ENCODE results near the gene L3MBTL4. TPM values are rescaled to one million over a fixed set of nuclear protein-coding genes. Genes with fewer than 3 reads are reported as not detected.

Gene L3MBTL4
- total RNA-seq, 3 donors from 2014 or later = 7.8 to 23.0 (median 19.7) TPM

DNA sequence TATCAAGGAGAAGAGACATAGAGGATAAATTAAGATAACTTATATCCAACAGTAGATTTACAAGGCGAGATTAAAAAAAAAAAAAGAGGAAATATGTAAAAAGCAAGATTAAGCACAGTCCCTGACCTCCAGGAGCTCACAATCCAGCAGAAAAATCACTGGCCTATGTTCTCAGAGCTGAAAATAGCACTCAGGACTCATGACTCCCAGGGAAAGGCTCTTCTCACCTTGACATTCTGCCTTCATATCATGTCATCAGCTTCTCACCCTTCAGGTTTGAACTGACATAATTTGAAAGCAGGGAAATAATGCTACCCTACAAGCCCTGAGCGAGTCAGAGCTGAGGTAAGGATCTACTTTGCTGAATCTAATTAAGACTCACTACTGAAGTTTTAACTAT, 82.8 kb downstream of the L3MBTL4 start:
- TF ChIP-seq POLR2AphosphoS5 (IDR thresholded peaks at IDR 0.05) (no peak), POLR2A (IDR thresholded peaks at IDR 0.05) (no peak)
- TF ChIP-seq, protein P1, sequence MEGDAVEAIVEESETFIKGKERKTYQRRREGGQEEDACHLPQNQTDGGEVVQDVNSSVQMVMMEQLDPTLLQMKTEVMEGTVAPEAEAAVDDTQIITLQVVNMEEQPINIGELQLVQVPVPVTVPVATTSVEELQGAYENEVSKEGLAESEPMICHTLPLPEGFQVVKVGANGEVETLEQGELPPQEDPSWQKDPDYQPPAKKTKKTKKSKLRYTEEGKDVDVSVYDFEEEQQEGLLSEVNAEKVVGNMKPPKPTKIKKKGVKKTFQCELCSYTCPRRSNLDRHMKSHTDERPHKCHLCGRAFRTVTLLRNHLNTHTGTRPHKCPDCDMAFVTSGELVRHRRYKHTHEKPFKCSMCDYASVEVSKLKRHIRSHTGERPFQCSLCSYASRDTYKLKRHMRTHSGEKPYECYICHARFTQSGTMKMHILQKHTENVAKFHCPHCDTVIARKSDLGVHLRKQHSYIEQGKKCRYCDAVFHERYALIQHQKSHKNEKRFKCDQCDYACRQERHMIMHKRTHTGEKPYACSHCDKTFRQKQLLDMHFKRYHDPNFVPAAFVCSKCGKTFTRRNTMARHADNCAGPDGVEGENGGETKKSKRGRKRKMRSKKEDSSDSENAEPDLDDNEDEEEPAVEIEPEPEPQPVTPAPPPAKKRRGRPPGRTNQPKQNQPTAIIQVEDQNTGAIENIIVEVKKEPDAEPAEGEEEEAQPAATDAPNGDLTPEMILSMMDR (IDR thresholded peaks at IDR 0.05) = no peak
- Histone ChIP-seq H3K36me3 (no peaks in the 10 kb centered on the region), H3K27me3 (no peaks in the 10 kb centered on the region), H3K4me1 (peaks cover 0 to 8% of the 10 kb centered on the region in 2 donors), H3K9me3 (no peaks in the 10 kb centered on the region), H3K27ac (no peak overlapping the region), H3K4me3 (no peak overlapping the region)
- intact Hi-C loops (cut with DNase I; ENCODE audit: low total_unique reads) = no loop called here
- no peak for DNase-seq (ENCODE audit: low spot score in 2 of 2)

DNA sequence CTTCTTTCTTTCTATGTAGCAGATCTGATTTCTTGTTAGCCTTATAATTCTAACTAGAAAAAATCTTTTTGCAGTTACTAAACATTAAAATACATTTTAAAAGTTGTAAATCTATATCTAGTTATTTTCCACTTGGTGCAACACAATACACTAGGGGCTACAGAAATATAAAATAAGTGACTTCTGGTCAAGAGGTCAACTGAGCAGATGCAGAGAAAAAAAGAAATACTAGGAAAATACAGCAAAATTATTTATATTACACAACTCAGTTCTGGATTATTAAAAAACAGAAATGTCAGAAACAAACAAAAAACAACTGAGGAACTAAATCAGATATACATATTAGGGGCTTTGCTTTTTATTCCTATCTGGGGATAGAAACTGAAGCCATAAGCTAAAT, 83.9 kb downstream of the L3MBTL4 start:
- DNase-seq (ENCODE audit: low spot score in 2 of 2) = no peak
- H3K4me1 ChIP-seq = peaks cover 0 to 8% of the 10 kb centered on the region in 2 donors
- intact Hi-C loops (cut with DNase I; ENCODE audit: low total_unique reads) = no loop called here
- H3K27ac ChIP-seq = no peak overlapping the region
- H3K9me3 ChIP-seq = no peaks in the 10 kb centered on the region
- H3K4me3 ChIP-seq = no peak overlapping the region
- no peaks in the 10 kb centered on the region for H3K36me3 ChIP-seq
- H3K27me3 ChIP-seq = no peaks in the 10 kb centered on the region
- TF ChIP-seq POLR2AphosphoS5 (IDR thresholded peaks at IDR 0.05) = no peak
- no peak for TF ChIP-seq POLR2A (IDR thresholded peaks at IDR 0.05)
- TF ChIP-seq, protein P1 (IDR thresholded peaks at IDR 0.05) = no peak

DNA sequence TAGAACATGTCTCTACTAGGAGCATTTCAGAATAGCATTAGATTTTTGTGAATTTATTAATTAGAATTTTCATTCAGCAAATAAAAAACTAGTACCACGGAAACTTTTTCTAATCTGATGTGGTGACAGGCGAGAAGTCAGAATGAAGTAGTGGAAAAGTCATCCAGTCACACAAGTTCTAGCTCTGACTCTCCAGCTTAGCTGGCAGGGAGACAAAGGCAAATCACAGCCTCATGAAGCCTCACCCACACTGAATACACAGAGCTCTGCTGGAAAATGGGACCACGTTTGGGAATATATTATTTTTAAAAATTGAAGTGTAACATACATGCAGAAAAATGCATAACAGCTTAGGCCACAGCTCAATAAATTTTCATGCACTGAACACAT, 86.1 kb downstream of the L3MBTL4 start:
- no peak overlapping the region for H3K4me3 ChIP-seq
- DNase-seq (ENCODE audit: low spot score in 2 of 2) = no peak
- H3K4me1 ChIP-seq = peaks cover 0 to 8% of the 10 kb centered on the region in 2 donors
- no peaks in the 10 kb centered on the region for H3K36me3 ChIP-seq
- H3K27me3 ChIP-seq = no peaks in the 10 kb centered on the region
- TF ChIP-seq POLR2AphosphoS5 (IDR thresholded peaks at IDR 0.05) (no peak), POLR2A (IDR thresholded peaks at IDR 0.05) (no peak)
- TF ChIP-seq, protein P1 (IDR thresholded peaks at IDR 0.05) = no peak
- H3K27ac ChIP-seq = no peak overlapping the region
- intact Hi-C loops (cut with DNase I; ENCODE audit: low total_unique reads) = no loop called here
- H3K9me3 ChIP-seq = peaks cover 8 to 9% of the 10 kb centered on the region in 2 donors

DNA sequence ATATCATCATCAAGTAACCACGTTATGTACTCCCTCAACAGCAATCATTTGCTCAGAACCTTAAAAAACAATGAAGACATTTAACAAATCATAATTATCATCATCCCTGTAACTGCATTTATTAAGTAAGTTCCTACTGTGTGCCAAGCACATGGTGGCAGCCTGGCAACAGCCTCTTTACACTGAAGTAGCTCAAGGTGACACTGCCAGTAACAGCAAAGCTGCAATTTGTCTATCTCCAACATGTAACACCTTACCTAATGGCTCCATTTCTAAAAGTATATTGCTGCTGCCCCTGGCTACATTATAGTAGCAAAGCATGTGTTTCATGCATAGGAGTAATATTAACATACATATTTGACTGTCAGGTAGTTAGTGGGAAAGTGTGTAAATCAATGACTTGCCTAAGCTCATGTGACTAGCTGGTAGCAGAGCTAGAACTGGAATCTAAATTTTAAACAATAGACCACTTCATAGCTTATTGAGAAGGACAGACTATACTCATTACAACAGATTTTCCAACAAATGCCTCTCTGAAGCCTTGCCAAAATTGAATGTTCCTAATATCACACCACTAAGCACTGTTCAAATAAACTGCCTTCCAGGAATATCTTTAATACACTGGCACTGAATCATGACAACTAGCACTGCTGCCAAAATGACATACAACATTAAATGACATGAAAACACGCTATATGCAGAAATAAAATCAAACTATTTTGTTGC, 86.7 kb downstream of the L3MBTL4 start:
- Histone ChIP-seq H3K4me3 (no peak overlapping the region), H3K4me1 (peaks cover 0 to 8% of the 10 kb centered on the region in 2 donors), H3K9me3 (peaks cover 14% of the 10 kb centered on the region in 2 donors), H3K27ac (no peak overlapping the region), H3K36me3 (no peaks in the 10 kb centered on the region), H3K27me3 (no peaks in the 10 kb centered on the region)
- intact Hi-C loops (cut with DNase I; ENCODE audit: low total_unique reads) = no loop called here
- no peak for DNase-seq (ENCODE audit: low spot score in 2 of 2)
- TF ChIP-seq, protein P1 (IDR thresholded peaks at IDR 0.05) = no peak
- TF ChIP-seq POLR2AphosphoS5 (IDR thresholded peaks at IDR 0.05) = no peak
- TF ChIP-seq POLR2A (IDR thresholded peaks at IDR 0.05) = no peak

DNA sequence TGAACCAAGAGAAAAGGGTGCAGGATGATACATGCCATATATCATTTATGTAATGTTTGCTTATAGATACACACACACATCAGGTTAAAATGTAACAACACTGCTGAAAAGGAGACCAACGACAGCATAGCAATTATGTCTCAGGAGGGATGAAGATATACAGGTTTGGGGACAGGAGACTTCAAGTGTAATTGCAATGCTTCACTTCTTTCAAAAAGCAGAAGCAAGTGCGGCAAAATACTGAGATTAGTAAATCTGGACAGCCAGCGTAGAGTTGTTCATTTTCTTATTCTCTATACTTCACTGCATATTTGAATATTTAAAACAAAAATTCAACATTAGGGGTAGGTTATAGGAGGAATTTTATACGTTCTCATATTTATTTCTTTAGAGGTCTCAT, 87.2 kb downstream of the L3MBTL4 start:
- Histone ChIP-seq H3K9me3 (peaks cover 16 to 19% of the 10 kb centered on the region in 2 donors), H3K4me3 (no peak overlapping the region), H3K27me3 (no peaks in the 10 kb centered on the region), H3K27ac (no peak overlapping the region), H3K4me1 (peaks cover 0 to 8% of the 10 kb centered on the region in 2 donors), H3K36me3 (no peaks in the 10 kb centered on the region)
- intact Hi-C loops (cut with DNase I; ENCODE audit: low total_unique reads) = no loop called here
- TF ChIP-seq, protein P1 (IDR thresholded peaks at IDR 0.05) = no peak
- no peak for TF ChIP-seq POLR2AphosphoS5 (IDR thresholded peaks at IDR 0.05)
- DNase-seq (ENCODE audit: low spot score in 2 of 2) = no peak
